ENCODE data around the gene DGKA. TPM values are rescaled to one million over a fixed set of nuclear protein-coding genes. Genes with fewer than 3 reads are reported as not detected.

The DGKA gene
- total RNA-seq, 1 donor from 2014 or later = 57.5 TPM

GRCh38 chr12:55901881-55902490, 29.0 kb upstream of the DGKA start:
- Mint-ChIP-seq H3K27me3 (ENCODE audit: unreplicated experiment) (no peaks in the 10 kb centered on the region), H3K9me3 (ENCODE audit: unreplicated experiment) (no peaks in the 10 kb centered on the region), H3K4me1 (ENCODE audit: low read depth, unreplicated experiment) (no peaks in the 10 kb centered on the region), H3K27ac (ENCODE audit: unreplicated experiment) (no peak overlapping the region), H3K4me3 (ENCODE audit: unreplicated experiment) (no peak overlapping the region), H3K36me3 (ENCODE audit: unreplicated experiment) (no peaks in the 10 kb centered on the region)
- DNase-seq = no peak
- TF ChIP-seq CTCF (IDR thresholded peaks at IDR 0.05; ENCODE audit: partially characterized antibody, unreplicated experiment) = no peak

- DNase-seq = no peak
- Mint-ChIP-seq H3K27ac (ENCODE audit: unreplicated experiment) (no peak overlapping the region), H3K4me1 (ENCODE audit: low read depth, unreplicated experiment) (no peaks in the 10 kb centered on the region), H3K9me3 (ENCODE audit: unreplicated experiment) (no peaks in the 10 kb centered on the region), H3K36me3 (ENCODE audit: unreplicated experiment) (no peaks in the 10 kb centered on the region), H3K27me3 (ENCODE audit: unreplicated experiment) (peaks cover 4% of the 10 kb centered on the region), H3K4me3 (ENCODE audit: unreplicated experiment) (no peak overlapping the region)
- TF ChIP-seq CTCF (IDR thresholded peaks at IDR 0.05; ENCODE audit: partially characterized antibody, unreplicated experiment) = no peak
Observed at GRCh38 chr12:55906056-55906455, 24.9 kb upstream of the DGKA start.

- no peak for TF ChIP-seq CTCF (IDR thresholded peaks at IDR 0.05; ENCODE audit: partially characterized antibody, unreplicated experiment)
- H3K4me3 Mint-ChIP-seq (ENCODE audit: unreplicated experiment) = no peak overlapping the region
- peaks cover 4% of the 10 kb centered on the region for H3K27me3 Mint-ChIP-seq (ENCODE audit: unreplicated experiment)
- H3K36me3 Mint-ChIP-seq (ENCODE audit: unreplicated experiment) = no peaks in the 10 kb centered on the region
- no peaks in the 10 kb centered on the region for H3K9me3 Mint-ChIP-seq (ENCODE audit: unreplicated experiment)
- DNase-seq = no peak
- H3K27ac Mint-ChIP-seq (ENCODE audit: unreplicated experiment) = no peak overlapping the region
- H3K4me1 Mint-ChIP-seq (ENCODE audit: low read depth, unreplicated experiment) = no peaks in the 10 kb centered on the region
Observed at GRCh38 chr12:55908726-55909512, 22.0 kb upstream of the DGKA start.

- Mint-ChIP-seq H3K27me3 (ENCODE audit: unreplicated experiment) (peaks cover 4% of the 10 kb centered on the region), H3K4me1 (ENCODE audit: low read depth, unreplicated experiment) (no peaks in the 10 kb centered on the region), H3K9me3 (ENCODE audit: unreplicated experiment) (no peaks in the 10 kb centered on the region), H3K27ac (ENCODE audit: unreplicated experiment) (no peak overlapping the region), H3K4me3 (ENCODE audit: unreplicated experiment) (no peak overlapping the region), H3K36me3 (ENCODE audit: unreplicated experiment) (no peaks in the 10 kb centered on the region)
- no peak for DNase-seq
- no peak for TF ChIP-seq CTCF (IDR thresholded peaks at IDR 0.05; ENCODE audit: partially characterized antibody, unreplicated experiment)
Observed at GRCh38 chr12:55909513-55909884, 21.5 kb upstream of the DGKA start.

- Mint-ChIP-seq H3K27ac (ENCODE audit: unreplicated experiment) (no peak overlapping the region), H3K4me3 (ENCODE audit: unreplicated experiment) (no peak overlapping the region), H3K36me3 (ENCODE audit: unreplicated experiment) (no peaks in the 10 kb centered on the region), H3K27me3 (ENCODE audit: unreplicated experiment) (peaks cover 8% of the 10 kb centered on the region), H3K4me1 (ENCODE audit: low read depth, unreplicated experiment) (no peaks in the 10 kb centered on the region), H3K9me3 (ENCODE audit: unreplicated experiment) (no peaks in the 10 kb centered on the region)
- DNase-seq = no peak
- no peak for TF ChIP-seq CTCF (IDR thresholded peaks at IDR 0.05; ENCODE audit: partially characterized antibody, unreplicated experiment)
Observed at GRCh38 chr12:55912908-55913307, 18.1 kb upstream of the DGKA start.

All from glutamatergic neuron (in vitro differentiated cells).